HepG2 (cell line): Measurements from ENCODE around the gene NKD1.

Experiments
- ATF1 ChIP-seq: IDR thresholded peaks from 2 replicates; pipeline ENCODE4 v1.6.1; 2016; ENCODE audit warnings: mild to moderate bottlenecking, control low read depth
- EP300 ChIP-seq, 3 experiments: sonication (generic) in 1 of 3; formaldehyde crosslinking in 1 of 3; IDR thresholded peaks; 2 replicates each; pipeline versions ENCODE4 v1.5.1 to v1.6.1; 2011 to 2020; ENCODE audit warnings: low read depth in 2 of 3, low read length in 2 of 3, borderline replicate concordance in 1 of 3, improper control_type of control experiment in 1 of 3, mild to moderate bottlenecking in 1 of 3, missing genetic modification reagents in 1 of 3, moderate library complexity in 1 of 3
- ETV5 ChIP-seq: IDR thresholded peaks from 2 replicates; pipeline ENCODE4 v1.6.1; 2018; ENCODE audit warnings: missing biosample characterization, missing genetic modification reagents, inconsistent platforms, borderline replicate concordance
- POLR2AphosphoS2 ChIP-seq: IDR thresholded peaks from 2 replicates; pipeline ENCODE4 v1.6.1; 2011; ENCODE audit warnings: low read depth, low read length, improper control_type of control experiment
- POLR2AphosphoS5 ChIP-seq: IDR thresholded peaks from 2 replicates; pipeline ENCODE4 v1.6.1; 2012; ENCODE audit warnings: low read depth, low read length
- SALL2 ChIP-seq: sonication (generic); formaldehyde crosslinking; IDR thresholded peaks from 2 replicates; pipeline ENCODE4 v1.8.1; 2023; ENCODE audit warnings: mild to moderate bottlenecking, missing genetic modification reagents, inconsistent platforms
- TAF1 ChIP-seq: sonication (generic); formaldehyde crosslinking; IDR thresholded peaks from 2 replicates; pipeline ENCODE4 v1.4.0; 2020; ENCODE audit warnings: missing genetic modification reagents
- TMF1 ChIP-seq: sonication (generic); formaldehyde crosslinking; IDR thresholded peaks from 2 replicates; pipeline ENCODE4 v1.8.1; 2022; ENCODE audit warnings: low read depth, missing genetic modification reagents
- ZNF10 ChIP-seq: sonication (generic); formaldehyde crosslinking; IDR thresholded peaks from 2 replicates; pipeline ENCODE4 v1.4.0; 2020; ENCODE audit warnings: mild to moderate bottlenecking, low read depth, missing genetic modification reagents, borderline replicate concordance
- ZNF207 ChIP-seq: fragments of 450-650 bp; IDR thresholded peaks from 2 replicates; pipeline ENCODE4 v1.6.1; 2016; ENCODE audit warnings: antibody characterized with exemption, borderline replicate concordance
- ZNF367 ChIP-seq: sonication (generic); formaldehyde crosslinking; IDR thresholded peaks from 2 replicates; pipeline ENCODE4 v1.4.0; 2020; ENCODE audit warnings: missing genetic modification reagents, borderline replicate concordance
- TF ChIP-seq, protein P1 (sequence below): sonication (generic); formaldehyde crosslinking; IDR thresholded peaks from 2 replicates; pipeline ENCODE4 v1.4.0; 2020; ENCODE audit warnings: missing genetic modification reagents
- TF ChIP-seq, protein P2 (sequence below): IDR thresholded peaks from 2 replicates; pipeline ENCODE4 v1.6.1; 2016; ENCODE audit warnings: low read depth

DNA sequence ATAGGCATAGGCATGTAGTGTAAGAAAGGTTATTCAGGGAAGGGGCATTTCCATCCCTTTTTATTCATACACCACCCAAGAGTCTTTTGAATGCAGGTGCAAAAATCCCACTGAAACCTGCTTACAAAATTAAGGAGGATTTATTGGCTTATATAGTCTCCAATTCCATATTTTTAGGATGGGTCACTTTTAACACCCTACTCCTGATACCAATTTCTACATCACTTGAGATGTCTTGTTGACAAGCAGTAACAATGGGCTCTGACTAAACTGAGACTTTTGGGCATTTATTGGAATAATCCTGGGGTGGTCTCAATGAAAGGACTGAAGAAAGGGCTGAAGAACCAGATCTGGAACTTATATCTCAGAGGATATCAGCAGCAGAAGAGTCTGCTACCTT is 18.9 kb upstream of the NKD1 start:
- TF ChIP-seq POLR2AphosphoS5 (no peak), POLR2AphosphoS2 (no peak), SALL2 (no peak), ETV5 (CRISPR knock-in tag) (no peak), ATF1 (CRISPR knock-in tag) (no peak), ZNF367 (CRISPR knock-in tag) (no peak), TAF1 (CRISPR knock-in tag) (no peak), TMF1 (no peak), EP300 (IDR thresholded peaks at IDR 0.05; ENCODE audit: low read depth in 2 of 2, low read length in 2 of 2) (no peak), EP300 (CRISPR knock-in tag; IDR thresholded peaks at IDR 0.05; ENCODE audit: borderline replicate concordance) (no peak), ZNF10 (CRISPR knock-in tag) (no peak), ZNF207 (no peak)
- TF ChIP-seq, protein P1, sequence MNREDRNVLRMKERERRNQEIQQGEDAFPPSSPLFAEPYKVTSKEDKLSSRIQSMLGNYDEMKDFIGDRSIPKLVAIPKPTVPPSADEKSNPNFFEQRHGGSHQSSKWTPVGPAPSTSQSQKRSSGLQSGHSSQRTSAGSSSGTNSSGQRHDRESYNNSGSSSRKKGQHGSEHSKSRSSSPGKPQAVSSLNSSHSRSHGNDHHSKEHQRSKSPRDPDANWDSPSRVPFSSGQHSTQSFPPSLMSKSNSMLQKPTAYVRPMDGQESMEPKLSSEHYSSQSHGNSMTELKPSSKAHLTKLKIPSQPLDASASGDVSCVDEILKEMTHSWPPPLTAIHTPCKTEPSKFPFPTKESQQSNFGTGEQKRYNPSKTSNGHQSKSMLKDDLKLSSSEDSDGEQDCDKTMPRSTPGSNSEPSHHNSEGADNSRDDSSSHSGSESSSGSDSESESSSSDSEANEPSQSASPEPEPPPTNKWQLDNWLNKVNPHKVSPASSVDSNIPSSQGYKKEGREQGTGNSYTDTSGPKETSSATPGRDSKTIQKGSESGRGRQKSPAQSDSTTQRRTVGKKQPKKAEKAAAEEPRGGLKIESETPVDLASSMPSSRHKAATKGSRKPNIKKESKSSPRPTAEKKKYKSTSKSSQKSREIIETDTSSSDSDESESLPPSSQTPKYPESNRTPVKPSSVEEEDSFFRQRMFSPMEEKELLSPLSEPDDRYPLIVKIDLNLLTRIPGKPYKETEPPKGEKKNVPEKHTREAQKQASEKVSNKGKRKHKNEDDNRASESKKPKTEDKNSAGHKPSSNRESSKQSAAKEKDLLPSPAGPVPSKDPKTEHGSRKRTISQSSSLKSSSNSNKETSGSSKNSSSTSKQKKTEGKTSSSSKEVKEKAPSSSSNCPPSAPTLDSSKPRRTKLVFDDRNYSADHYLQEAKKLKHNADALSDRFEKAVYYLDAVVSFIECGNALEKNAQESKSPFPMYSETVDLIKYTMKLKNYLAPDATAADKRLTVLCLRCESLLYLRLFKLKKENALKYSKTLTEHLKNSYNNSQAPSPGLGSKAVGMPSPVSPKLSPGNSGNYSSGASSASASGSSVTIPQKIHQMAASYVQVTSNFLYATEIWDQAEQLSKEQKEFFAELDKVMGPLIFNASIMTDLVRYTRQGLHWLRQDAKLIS (CRISPR knock-in tag) = no peak
- TF ChIP-seq, protein P2, sequence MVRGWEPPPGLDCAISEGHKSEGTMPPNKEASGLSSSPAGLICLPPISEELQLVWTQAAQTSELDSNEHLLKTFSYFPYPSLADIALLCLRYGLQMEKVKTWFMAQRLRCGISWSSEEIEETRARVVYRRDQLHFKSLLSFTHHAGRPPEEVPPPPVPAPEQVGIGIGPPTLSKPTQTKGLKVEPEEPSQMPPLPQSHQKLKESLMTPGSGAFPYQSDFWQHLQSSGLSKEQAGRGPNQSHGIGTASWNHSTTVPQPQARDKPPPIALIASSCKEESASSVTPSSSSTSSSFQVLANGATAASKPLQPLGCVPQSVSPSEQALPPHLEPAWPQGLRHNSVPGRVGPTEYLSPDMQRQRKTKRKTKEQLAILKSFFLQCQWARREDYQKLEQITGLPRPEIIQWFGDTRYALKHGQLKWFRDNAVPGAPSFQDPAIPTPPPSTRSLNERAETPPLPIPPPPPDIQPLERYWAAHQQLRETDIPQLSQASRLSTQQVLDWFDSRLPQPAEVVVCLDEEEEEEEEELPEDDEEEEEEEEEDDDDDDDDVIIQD = no peak
